HepG2 (cell line): ENCODE results near the gene MAB21L4. TPM values are rescaled to one million over a fixed set of nuclear protein-coding genes. Genes with fewer than 3 reads are reported as not detected.

Source experiments
- CENPT ChIP-seq: sonication (generic); formaldehyde crosslinking; IDR thresholded peaks from 2 replicates; pipeline ENCODE4 v1.8.0; 2022; ENCODE audit warnings: low read depth, mild to moderate bottlenecking, moderate library complexity, missing genetic modification reagents
- FOXA3 ChIP-seq: IDR thresholded peaks from 2 replicates; pipeline ENCODE4 v1.6.1; 2016; ENCODE audit warnings: missing genetic modification reagents, missing compliant biosample characterization
- MLXIP ChIP-seq: sonication (generic); formaldehyde crosslinking; IDR thresholded peaks from 2 replicates; pipeline ENCODE4 v1.9.0; 2021; ENCODE audit warnings: missing genetic modification reagents, borderline replicate concordance
- PAXIP1 ChIP-seq: sonication (generic); formaldehyde crosslinking; conservative IDR thresholded peaks from 2 replicates; pipeline ENCODE4 v1.4.0; 2020; ENCODE audit warnings: mild to moderate bottlenecking, missing genetic modification reagents, moderate library complexity
- THAP9 ChIP-seq: sonication (generic); formaldehyde crosslinking; IDR thresholded peaks from 2 replicates; pipeline ENCODE4; 2020; ENCODE audit warnings: missing genetic modification reagents, mild to moderate bottlenecking, borderline replicate concordance
- ZBTB42 ChIP-seq: sonication (generic); formaldehyde crosslinking; IDR thresholded peaks from 2 replicates; pipeline ENCODE4 v1.5.0; 2020; ENCODE audit warnings: mild to moderate bottlenecking, missing genetic modification reagents
- ZNF383 ChIP-seq: sonication (generic); formaldehyde crosslinking; IDR thresholded peaks from 2 replicates; pipeline ENCODE4 v1.4.0; 2020; ENCODE audit warnings: missing genetic modification reagents, mild to moderate bottlenecking, borderline replicate concordance
- ZNF512B ChIP-seq: sonication (generic); formaldehyde crosslinking; IDR thresholded peaks from 2 replicates; pipeline ENCODE4 v1.5.1; 2020; ENCODE audit warnings: missing genetic modification reagents, mild to moderate bottlenecking, borderline replicate concordance
- polyA plus RNA-seq, 8 experiments: library from polyadenylated mRNA; depleted of rRNA in 3 of 8; stranded (reverse) in 7 of 8; unstranded in 1 of 8; fragments of >200 nt; fragmentation: Illumina TruSeq in 4 of 8; extraction: Trizol in 4 of 8; gene quantifications; 2 replicates each; pipeline versions ENCODE4 v1.2.1 to v1.2.3, GENCODE V29; 2011 to 2016; ENCODE audit warnings: low read depth in 4 of 8, missing spikeins in 1 of 8, mixed read lengths in 1 of 8; ENCODE audit not compliant: insufficient read depth in 1 of 8
- total RNA-seq, 5 experiments: library from RNA; depleted of rRNA; stranded (reverse); fragments of >200 nt; fragmentation: Illumina TruSeq; extraction: Trizol; gene quantifications; 2 replicates each; pipeline ENCODE4 v1.2.3, GENCODE V29; 2016; ENCODE audit warnings: low read depth in 1 of 5

The MAB21L4 gene
- total and polyA plus RNA-seq, 2 of the 13 experiments (the other 11 are each of a cell fraction or from before 2014, with no cell fraction given): 3.0 to 14.0 TPM

- TF ChIP-seq THAP9 (CRISPR knock-in tag): peak; percentile 13; the same call in 1 of the 2 replicates
- TF ChIP-seq ZNF512B: no peak; the same call in 1 of the 2 replicates
- no peak for TF ChIP-seq MLXIP (CRISPR knock-in tag)
- no peak for TF ChIP-seq ZNF383 (CRISPR knock-in tag)
- no peak for TF ChIP-seq FOXA3 (CRISPR knock-in tag)
- TF ChIP-seq CENPT (CRISPR knock-in tag): peak; percentile 77
- no peak for TF ChIP-seq PAXIP1 (CRISPR knock-in tag)
- TF ChIP-seq ZBTB42 (CRISPR knock-in tag): no peak
Observed at GRCh38 chr2:240876035-240876474, 19.9 kb downstream of the MAB21L4 start (continued).
